DOHH2 (cell line): ENCODE measurements around the gene CYP27B1.

Experiments used
- H3F3A ChIP-seq: fragments of 200-600 bp; sonication (generic), shearing (Covaris generic); 2 replicates; pipeline ENCODE4 v1.6.0; 2016; ENCODE audit warnings: antibody characterized with exemption, mild to moderate bottlenecking; ENCODE audit not compliant: control insufficient read depth, insufficient read depth
- H3K27ac ChIP-seq: fragments of 200-600 bp; sonication (generic); 2 replicates; pipeline ENCODE4 v1.5.1; 2014; ENCODE audit warnings: low read depth, mild to moderate bottlenecking, low read length, moderate library complexity
- H3K27me3 ChIP-seq: fragments of 200-600 bp; sonication (generic); 2 replicates; pipeline ENCODE4 v1.6.1; 2014; ENCODE audit warnings: mild to moderate bottlenecking, low read length, mixed read lengths; ENCODE audit not compliant: control insufficient read depth
- H3K36me3 ChIP-seq: fragments of 200-600 bp; sonication (generic); 2 replicates; pipeline ENCODE4 v1.6.1; 2014; ENCODE audit warnings: mild to moderate bottlenecking, low read length, moderate library complexity, mixed read lengths; ENCODE audit not compliant: control insufficient read depth
- H3K4me1 ChIP-seq: fragments of 200-600 bp; sonication (generic); 2 replicates; pipeline ENCODE4 v1.6.1; 2014; ENCODE audit warnings: mild to moderate bottlenecking, low read length, mixed read lengths; ENCODE audit not compliant: control insufficient read depth
- H3K4me2 ChIP-seq: fragments of 200-600 bp; sonication (generic); 2 replicates; pipeline ENCODE4 v1.6.0; 2014; ENCODE audit warnings: mild to moderate bottlenecking, low read length, moderate library complexity
- H3K4me3 ChIP-seq: fragments of 200-600 bp; sonication (generic); 2 replicates; pipeline ENCODE4 v1.5.1; 2014; ENCODE audit warnings: mild to moderate bottlenecking, low read length, mixed read lengths
- H3K79me2 ChIP-seq: fragments of 200-600 bp; sonication (generic); 2 replicates; pipeline ENCODE4 v1.6.1; 2014; ENCODE audit warnings: mild to moderate bottlenecking, low read length, mixed read lengths; ENCODE audit not compliant: control insufficient read depth
- H3K9me2 ChIP-seq: fragments of 200-600 bp; sonication (generic); replicated peaks from 2 replicates; pipeline ENCODE4 v1.6.1; 2014; ENCODE audit warnings: mild to moderate bottlenecking, low read length, mixed read lengths; ENCODE audit not compliant: control insufficient read depth
- H3K9me3 ChIP-seq: fragments of 200-600 bp; sonication (generic); 2 replicates; pipeline ENCODE4 v1.6.1; 2014; ENCODE audit warnings: antibody characterized with exemption, low read length, mixed read lengths; ENCODE audit not compliant: control insufficient read depth, insufficient read depth
- H4K20me1 ChIP-seq: fragments of 200-600 bp; sonication (generic); 2 replicates; pipeline ENCODE4 v1.6.0; 2014; ENCODE audit warnings: low read depth, mild to moderate bottlenecking, antibody characterized with exemption, low read length, moderate library complexity; ENCODE audit not compliant: control insufficient read depth, insufficient read depth
- EZH2phosphoT487 ChIP-seq: fragments of 200-600 bp; sonication (generic); IDR thresholded peaks from 2 replicates; pipeline ENCODE4 v1.6.1; 2017; ENCODE audit warnings: borderline replicate concordance, mild to moderate bottlenecking, antibody characterized with exemption, low read length, moderate library complexity, mixed read lengths
- TF ChIP-seq, protein P1 (sequence below): fragments of 200-600 bp; sonication (generic); IDR thresholded peaks from one replicate; pipeline ENCODE4 v1.5.1; 2014; ENCODE audit warnings: antibody characterized with exemption, mild to moderate bottlenecking, low read depth, low read length; ENCODE audit not compliant: poor library complexity, severe bottlenecking

Gene CYP27B1

DNA sequence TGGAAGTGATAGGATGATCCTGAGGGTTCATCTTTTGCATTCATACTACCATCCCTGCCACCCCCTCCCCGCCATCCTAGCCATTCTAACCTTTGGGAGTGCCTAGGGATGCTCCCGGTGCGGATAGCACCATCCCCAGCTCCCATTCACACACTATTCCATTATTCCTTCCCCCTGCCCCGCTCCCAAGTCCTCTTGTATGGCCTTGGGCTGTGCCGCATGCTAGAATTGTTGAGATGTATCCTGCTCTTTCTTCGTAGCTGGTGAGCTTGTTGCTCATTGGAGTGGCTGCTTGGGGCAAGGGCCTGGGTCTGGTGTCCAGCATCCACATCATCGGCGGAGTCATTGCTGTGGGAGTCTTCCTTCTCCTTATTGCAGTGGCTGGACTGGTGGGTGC lies 21.4 kb downstream of the CYP27B1 start:
- H3K9me3 ChIP-seq = no peaks in the 10 kb centered on the region
- peaks cover 29% of the 10 kb centered on the region for H3F3A ChIP-seq
- no peaks in the 10 kb centered on the region for H3K9me2 ChIP-seq
- TF ChIP-seq, protein P1, sequence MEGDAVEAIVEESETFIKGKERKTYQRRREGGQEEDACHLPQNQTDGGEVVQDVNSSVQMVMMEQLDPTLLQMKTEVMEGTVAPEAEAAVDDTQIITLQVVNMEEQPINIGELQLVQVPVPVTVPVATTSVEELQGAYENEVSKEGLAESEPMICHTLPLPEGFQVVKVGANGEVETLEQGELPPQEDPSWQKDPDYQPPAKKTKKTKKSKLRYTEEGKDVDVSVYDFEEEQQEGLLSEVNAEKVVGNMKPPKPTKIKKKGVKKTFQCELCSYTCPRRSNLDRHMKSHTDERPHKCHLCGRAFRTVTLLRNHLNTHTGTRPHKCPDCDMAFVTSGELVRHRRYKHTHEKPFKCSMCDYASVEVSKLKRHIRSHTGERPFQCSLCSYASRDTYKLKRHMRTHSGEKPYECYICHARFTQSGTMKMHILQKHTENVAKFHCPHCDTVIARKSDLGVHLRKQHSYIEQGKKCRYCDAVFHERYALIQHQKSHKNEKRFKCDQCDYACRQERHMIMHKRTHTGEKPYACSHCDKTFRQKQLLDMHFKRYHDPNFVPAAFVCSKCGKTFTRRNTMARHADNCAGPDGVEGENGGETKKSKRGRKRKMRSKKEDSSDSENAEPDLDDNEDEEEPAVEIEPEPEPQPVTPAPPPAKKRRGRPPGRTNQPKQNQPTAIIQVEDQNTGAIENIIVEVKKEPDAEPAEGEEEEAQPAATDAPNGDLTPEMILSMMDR = no peak
- no peak for TF ChIP-seq EZH2phosphoT487
- H3K36me3 ChIP-seq = peaks cover 52% of the 10 kb centered on the region
- peak overlapping the region; percentile 56 for H3K27ac ChIP-seq
- H4K20me1 ChIP-seq = no peaks in the 10 kb centered on the region
- H3K4me3 ChIP-seq = peak overlapping the region; percentile 93
- H3K79me2 ChIP-seq = peaks cover 41% of the 10 kb centered on the region
- no peaks in the 10 kb centered on the region for H3K27me3 ChIP-seq
- H3K4me1 ChIP-seq = peaks cover 55% of the 10 kb centered on the region
- H3K4me2 ChIP-seq = peak overlapping the region; percentile 77

DNA sequence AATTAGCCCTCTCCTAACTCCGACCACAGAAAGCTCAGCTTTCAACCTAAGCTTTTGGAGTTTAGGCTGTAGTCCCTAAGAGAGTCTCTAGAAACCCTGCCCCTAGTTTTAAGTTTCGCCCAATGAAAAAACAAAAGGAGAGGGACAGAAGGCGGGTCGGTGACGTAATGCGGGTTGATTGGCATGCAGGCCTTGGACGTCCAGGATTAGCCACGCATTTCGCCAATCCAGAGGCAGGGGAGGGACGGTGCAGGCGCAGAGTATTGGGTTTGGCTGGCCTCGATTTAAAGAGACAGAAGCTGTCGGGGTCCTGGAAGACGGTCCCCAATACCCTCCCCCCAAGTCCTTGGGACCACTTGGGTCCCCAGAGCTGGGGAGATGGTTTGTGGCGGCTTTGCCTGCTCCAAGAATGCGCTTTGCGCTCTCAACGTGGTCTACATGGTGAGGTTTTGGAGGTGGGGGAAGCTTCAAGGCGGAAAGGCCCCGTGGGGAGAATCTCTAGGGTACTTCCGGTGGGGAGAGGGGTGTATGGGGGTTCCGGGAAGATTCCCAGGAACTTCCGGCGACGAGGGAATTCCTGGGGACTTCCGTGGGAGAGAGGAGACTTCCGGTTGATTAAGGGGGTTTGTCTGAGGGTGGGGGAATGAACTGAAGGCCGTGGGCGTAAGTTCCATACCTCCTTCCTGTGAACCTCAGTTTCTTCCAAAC lies 21.9 kb downstream of the CYP27B1 start, which contains the start of gene TSPAN31:
TSS of gene TSPAN31 (plus strand) at position 263 of the 708 bp plus-strand sequence. CDS start at position 379, 116 bp downstream.
- TF ChIP-seq EZH2phosphoT487 = no peak
- peak within 1 kb of the TSS; percentile 77 for H3K4me2 ChIP-seq
- no peaks in the 10 kb centered on the region for H3K9me2 ChIP-seq
- H3K27ac ChIP-seq = peak within 1 kb of the TSS; percentile 56
- H3K36me3 ChIP-seq = peaks cover 47% of the 10 kb centered on the region
- peaks cover 29% of the 10 kb centered on the region for H3F3A ChIP-seq
- H4K20me1 ChIP-seq = no peaks in the 10 kb centered on the region
- peaks cover 41% of the 10 kb centered on the region for H3K79me2 ChIP-seq
- H3K4me1 ChIP-seq = peaks cover 57% of the 10 kb centered on the region
- H3K4me3 ChIP-seq = peak within 1 kb of the TSS; percentile 93
- no peaks in the 10 kb centered on the region for H3K9me3 ChIP-seq
- no peaks in the 10 kb centered on the region for H3K27me3 ChIP-seq

DNA sequence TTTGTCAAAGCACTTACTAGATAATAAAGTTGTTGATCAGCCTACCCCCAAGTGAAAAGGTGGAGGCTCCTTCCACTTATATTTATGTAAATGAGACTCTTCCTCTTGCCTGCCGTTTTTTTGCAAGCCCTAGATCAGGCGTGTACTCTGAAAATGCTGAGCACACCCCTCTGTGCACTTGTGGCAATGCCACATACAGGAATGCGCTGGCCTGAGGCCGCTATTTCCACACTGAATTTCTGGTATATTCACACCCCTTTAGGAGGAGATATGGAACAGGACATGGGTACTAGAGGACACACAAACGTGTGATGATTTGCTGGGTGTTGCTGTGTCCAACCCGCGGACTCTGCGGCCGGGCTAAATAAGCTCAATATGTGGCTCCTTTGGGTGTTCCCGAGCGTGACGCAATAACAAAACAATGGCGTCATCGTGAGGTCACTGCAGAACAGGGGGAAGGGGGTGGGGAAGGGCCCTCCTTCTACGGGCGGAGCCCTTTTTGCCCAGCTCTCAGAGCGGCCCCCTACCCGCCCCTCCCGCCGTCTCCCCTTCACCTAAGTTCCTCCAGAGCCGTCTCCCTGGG lies 22.6 kb downstream of the CYP27B1 start:
- Histone ChIP-seq H3K4me2 (peak overlapping the region; percentile 77), H3K27me3 (no peaks in the 10 kb centered on the region), H3K9me3 (no peaks in the 10 kb centered on the region), H3K4me1 (peaks cover 61% of the 10 kb centered on the region), H3K9me2 (no peaks in the 10 kb centered on the region), H3K4me3 (peak overlapping the region; percentile 93), H3F3A (peaks cover 29% of the 10 kb centered on the region), H3K36me3 (peaks cover 41% of the 10 kb centered on the region), H3K79me2 (peaks cover 41% of the 10 kb centered on the region), H3K27ac (peak overlapping the region; percentile 56), H4K20me1 (no peaks in the 10 kb centered on the region)
- no peak for TF ChIP-seq EZH2phosphoT487
- TF ChIP-seq, protein P1 = no peak

DNA sequence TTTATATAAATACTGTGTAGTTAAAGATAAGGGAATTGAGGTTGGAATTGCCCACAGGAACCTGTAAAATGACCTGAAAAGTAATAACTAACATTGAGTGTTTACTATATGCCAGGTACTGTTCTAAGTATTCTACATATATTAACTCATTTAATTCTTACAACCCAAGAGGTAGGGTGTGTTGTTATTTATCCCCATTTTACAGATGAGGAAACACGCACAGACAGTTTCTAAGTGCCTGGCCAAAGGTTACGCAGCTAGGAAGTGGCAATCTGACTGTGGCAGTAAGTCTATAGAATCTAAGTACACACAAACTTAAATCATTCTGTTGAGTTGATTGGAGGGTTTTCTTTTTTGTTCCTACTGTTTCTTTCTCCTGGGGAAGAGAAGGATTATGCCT lies 23.1 kb downstream of the CYP27B1 start:
- TF ChIP-seq, protein P1 = no peak
- TF ChIP-seq EZH2phosphoT487 = no peak
- Histone ChIP-seq H3K9me2 (no peaks in the 10 kb centered on the region), H3K36me3 (peaks cover 36% of the 10 kb centered on the region), H3K27ac (peak overlapping the region; percentile 56), H3K9me3 (no peaks in the 10 kb centered on the region), H4K20me1 (no peaks in the 10 kb centered on the region), H3F3A (peaks cover 29% of the 10 kb centered on the region), H3K4me3 (peak overlapping the region; percentile 93), H3K4me2 (peak overlapping the region; percentile 77), H3K27me3 (no peaks in the 10 kb centered on the region), H3K4me1 (peaks cover 61% of the 10 kb centered on the region), H3K79me2 (peaks cover 41% of the 10 kb centered on the region)
